Astrocyte (in vitro differentiated cells and primary cell): ENCODE data around the gene SNRNP25. TPM values are rescaled to one million over a fixed set of nuclear protein-coding genes. Genes with fewer than 3 reads are reported as not detected.

Source experiments
- DNase-seq: peaks from one replicate; pipeline ENCODE4 v3.0.0-alpha.2; 2010; ENCODE audit warnings: low read depth
- FAIRE-seq: peaks from 2 replicates; lab custom pipeline; 2011; peaks lifted over from hg19 to GRCh38; lab: Jason Lieb, UNC
- H2AFZ ChIP-seq: 2 replicates; pipeline ENCODE4 v1.6.0; 2012; ENCODE audit warnings: low read depth, low read length, inconsistent platforms
- H3K27ac ChIP-seq: 2 replicates; pipeline ENCODE4 v1.5.1; 2011; ENCODE audit warnings: low read depth, low read length, inconsistent platforms
- H3K27me3 ChIP-seq: 2 replicates; pipeline ENCODE4 v1.6.0; 2011; ENCODE audit warnings: low read length, inconsistent platforms; ENCODE audit not compliant: insufficient read depth
- H3K36me3 ChIP-seq: 2 replicates; pipeline ENCODE4 v1.5.1; 2011; ENCODE audit warnings: low read length, inconsistent platforms; ENCODE audit not compliant: insufficient read depth
- H3K4me1 ChIP-seq: 2 replicates; pipeline ENCODE4 v1.5.1; 2011; ENCODE audit warnings: low read length, inconsistent platforms; ENCODE audit not compliant: insufficient read depth
- H3K4me2 ChIP-seq: 2 replicates; pipeline ENCODE4 v1.6.0; 2012; ENCODE audit warnings: low read length, inconsistent platforms
- H3K4me3 ChIP-seq: 2 replicates; pipeline ENCODE4 v1.5.1; 2011; ENCODE audit warnings: low read depth, mild to moderate bottlenecking, low read length, inconsistent platforms; ENCODE audit not compliant: insufficient read depth
- H3K79me2 ChIP-seq: 2 replicates; pipeline ENCODE4 v1.6.0; 2012; ENCODE audit warnings: mild to moderate bottlenecking, low read length, inconsistent platforms; ENCODE audit not compliant: insufficient read depth
- H3K9ac ChIP-seq: 2 replicates; pipeline ENCODE4 v1.6.0; 2012; ENCODE audit warnings: mild to moderate bottlenecking, low read length, inconsistent platforms
- H3K9me3 ChIP-seq: 2 replicates; pipeline ENCODE4 v1.5.1; 2012; ENCODE audit warnings: low read depth, mild to moderate bottlenecking, low read length, inconsistent platforms; ENCODE audit not compliant: insufficient read depth
- H4K20me1 ChIP-seq: 2 replicates; pipeline ENCODE4 v1.6.0; 2012; ENCODE audit warnings: low read length, inconsistent platforms; ENCODE audit not compliant: insufficient read depth
- H3K27ac Mint-ChIP-seq: one replicate; pipeline ENCODE4 v1.8.0; 2021; ENCODE audit warnings: mild to moderate bottlenecking, mixed read lengths; ENCODE audit not compliant: unreplicated experiment
- H3K27me3 Mint-ChIP-seq: one replicate; pipeline ENCODE4 v1.8.0; 2021; ENCODE audit warnings: low read depth, mixed read lengths; ENCODE audit not compliant: unreplicated experiment
- H3K36me3 Mint-ChIP-seq: one replicate; pipeline ENCODE4 v1.8.0; 2021; ENCODE audit warnings: low read depth, mixed read lengths; ENCODE audit not compliant: unreplicated experiment
- H3K4me1 Mint-ChIP-seq: one replicate; pipeline ENCODE4 v1.8.0; 2021; ENCODE audit warnings: low read depth, mixed read lengths; ENCODE audit not compliant: unreplicated experiment
- H3K4me3 Mint-ChIP-seq: one replicate; pipeline ENCODE4 v1.8.0; 2021; ENCODE audit warnings: mild to moderate bottlenecking, moderate library complexity, mixed read lengths; ENCODE audit not compliant: unreplicated experiment
- H3K9me3 Mint-ChIP-seq: one replicate; pipeline ENCODE4 v1.8.0; 2021; ENCODE audit warnings: mild to moderate bottlenecking, mixed read lengths; ENCODE audit not compliant: unreplicated experiment
- CTCF ChIP-seq: IDR thresholded peaks from 2 replicates; pipeline ENCODE4 v1.5.1; 2011; ENCODE audit warnings: low read depth, mild to moderate bottlenecking, inconsistent platforms, low read length, moderate library complexity; ENCODE audit not compliant: insufficient read depth
- EZH2 ChIP-seq: IDR thresholded peaks from 2 replicates; pipeline ENCODE4 v1.6.1; 2012; ENCODE audit warnings: mild to moderate bottlenecking, low read length, inconsistent platforms; ENCODE audit not compliant: insufficient read depth
- total RNA-seq: library from RNA; stranded (reverse); gene quantifications from 2 replicates; pipeline ENCODE4 v1.2.1, GENCODE V29; 2021

The SNRNP25 gene
- total RNA-seq, 1 donor from 2014 or later = 34.1 TPM

- Histone ChIP-seq H3K27me3 (no peaks in the 10 kb centered on the region), H3K36me3 (peaks cover 44% of the 10 kb centered on the region), H3K9me3 (no peaks in the 10 kb centered on the region), H3K27ac (no peak overlapping the region), H3K9ac (no peak overlapping the region), H3K4me3 (no peak overlapping the region), H4K20me1 (peaks cover 69% of the 10 kb centered on the region), H3K4me1 (no peaks in the 10 kb centered on the region), H3K4me2 (no peak overlapping the region), H3K79me2 (no peaks in the 10 kb centered on the region), H2AFZ (no peak overlapping the region)
- DNase-seq (no peak), FAIRE-seq (no peak)
- H3K4me1 Mint-ChIP-seq = no peaks in the 10 kb centered on the region
- no peaks in the 10 kb centered on the region for H3K9me3 Mint-ChIP-seq
- TF ChIP-seq EZH2 = no peak
- no peak for TF ChIP-seq CTCF
- H3K27me3 Mint-ChIP-seq = no peaks in the 10 kb centered on the region
- no peak overlapping the region for H3K27ac Mint-ChIP-seq
- peaks cover 26% of the 10 kb centered on the region for H3K36me3 Mint-ChIP-seq
- no peak overlapping the region for H3K4me3 Mint-ChIP-seq
These were observed 6.5 kb downstream of the SNRNP25 start for GRCh38 chr16:60166-60565.

GRCh38 chr16:60929-61878 lies 7.6 kb downstream of the SNRNP25 start:
- FAIRE-seq (no peak), DNase-seq (no peak)
- peaks cover 39% of the 10 kb centered on the region for H3K36me3 ChIP-seq
- peaks cover 23% of the 10 kb centered on the region for H3K36me3 Mint-ChIP-seq
- no peak overlapping the region for H3K4me2 ChIP-seq
- H3K9ac ChIP-seq = no peak overlapping the region
- H3K27me3 ChIP-seq = no peaks in the 10 kb centered on the region
- no peaks in the 10 kb centered on the region for H3K27me3 Mint-ChIP-seq
- no peak overlapping the region for H3K27ac Mint-ChIP-seq
- H4K20me1 ChIP-seq = peaks cover 69% of the 10 kb centered on the region
- H3K27ac ChIP-seq = no peak overlapping the region
- no peaks in the 10 kb centered on the region for H3K4me1 ChIP-seq
- TF ChIP-seq EZH2 (no peak), CTCF (no peak)
- no peaks in the 10 kb centered on the region for H3K9me3 ChIP-seq
- no peak overlapping the region for H3K4me3 Mint-ChIP-seq
- H3K9me3 Mint-ChIP-seq = no peaks in the 10 kb centered on the region
- peaks cover 4% of the 10 kb centered on the region for H3K79me2 ChIP-seq
- no peaks in the 10 kb centered on the region for H3K4me1 Mint-ChIP-seq
- no peak overlapping the region for H2AFZ ChIP-seq
- no peak overlapping the region for H3K4me3 ChIP-seq

- no peak for FAIRE-seq
- peaks cover 23% of the 10 kb centered on the region for H3K36me3 Mint-ChIP-seq
- no peak overlapping the region for H3K9ac ChIP-seq
- peaks cover 11% of the 10 kb centered on the region for H3K79me2 ChIP-seq
- H3K9me3 Mint-ChIP-seq = no peaks in the 10 kb centered on the region
- H3K9me3 ChIP-seq = no peaks in the 10 kb centered on the region
- no peak for TF ChIP-seq CTCF
- TF ChIP-seq EZH2 = no peak
- H3K4me3 ChIP-seq = no peak overlapping the region
- H3K4me3 Mint-ChIP-seq = no peak overlapping the region
- DNase-seq = no peak
- H3K4me1 ChIP-seq = no peaks in the 10 kb centered on the region
- H3K4me1 Mint-ChIP-seq = no peaks in the 10 kb centered on the region
- no peak overlapping the region for H3K27ac ChIP-seq
- peaks cover 72% of the 10 kb centered on the region for H4K20me1 ChIP-seq
- peaks cover 34% of the 10 kb centered on the region for H3K36me3 ChIP-seq
- no peak overlapping the region for H2AFZ ChIP-seq
- H3K4me2 ChIP-seq = no peak overlapping the region
- H3K27ac Mint-ChIP-seq = no peak overlapping the region
- no peaks in the 10 kb centered on the region for H3K27me3 ChIP-seq
- H3K27me3 Mint-ChIP-seq = no peaks in the 10 kb centered on the region
These were observed 8.3 kb downstream of the SNRNP25 start for GRCh38 chr16:61879-62281.
